Measurements from ENCODE around the gene RANBP10.
A peak's percentile ranks its signal among the peaks of the same experiment; 100 is the strongest.
"Not testable (repeated sequence)": the region's sequence is repeated elsewhere in the genome, so short reads cannot be mapped to it uniquely, and the experiment has no call there.

Gene RANBP10

GRCh38 chr16:67806428-67807147 is at the start of gene RANBP10, which contains the start of gene TSNAXIP1:
Gene RANBP10, minus strand, starts transcription at chr16:67806560. Its CDS starts 24 bp downstream, at chr16:67806536.
Gene TSNAXIP1, plus strand, starts transcription at chr16:67806889. Its CDS starts 261 bp downstream, at chr16:67807150.
- DNase-seq: peak; percentile 99

- no peak for DNase-seq
Measured at GRCh38 chr16:67855789-67856188, 49.4 kb upstream of the RANBP10 start.

- no peak for DNase-seq
Measured at GRCh38 chr16:67853670-67854069, 47.3 kb upstream of the RANBP10 start.

- DNase-seq: no peak
Measured at GRCh38 chr16:67848118-67848517, 41.8 kb upstream of the RANBP10 start.

- peak; percentile 78 for DNase-seq
Measured at GRCh38 chr16:67847064-67847861, 40.9 kb upstream of the RANBP10 start, which contains the start of gene CENPT. Gene CENPT, minus strand, starts transcription at chr16:67847693. Its CDS starts 13,834 bp downstream, at chr16:67833859.

GRCh38 chr16:67846320-67847063 is 40.1 kb upstream of the RANBP10 start, which contains the start of gene NUTF2:
Gene NUTF2, plus strand, starts transcription at chr16:67846933. Its CDS starts 18,198 bp downstream, at chr16:67865131.
- DNase-seq: peak; percentile 99

GRCh38 chr16:67846063-67846319 is 39.6 kb upstream of the RANBP10 start:
- DNase-seq: no peak

GRCh38 chr16:67845291-67846062 is 39.1 kb upstream of the RANBP10 start:
- peak; percentile 37 for DNase-seq

GRCh38 chr16:67844497-67844896 is 38.1 kb upstream of the RANBP10 start:
- peak; percentile 55 for DNase-seq

GRCh38 chr16:67843343-67843765 is 37.0 kb upstream of the RANBP10 start:
- DNase-seq: peak; percentile 46

- DNase-seq: peak; percentile 71
Measured at GRCh38 chr16:67842509-67843342, 36.4 kb upstream of the RANBP10 start.

GRCh38 chr16:67841816-67842508 is 35.6 kb upstream of the RANBP10 start, which contains the start of gene THAP11:
Gene THAP11, plus strand, starts transcription at chr16:67842320. Its CDS starts 235 bp downstream, at chr16:67842555.
- peak; percentile 98 for DNase-seq

GRCh38 chr16:67841198-67841815 is 34.9 kb upstream of the RANBP10 start:
- DNase-seq: no peak

GRCh38 chr16:67837811-67838210 is 31.5 kb upstream of the RANBP10 start:
- peak; percentile 3 for DNase-seq

GRCh38 chr16:67837190-67837589 is 30.8 kb upstream of the RANBP10 start:
- not testable (repeated sequence) for DNase-seq

- DNase-seq: no peak
Measured at GRCh38 chr16:67834242-67834614, 27.9 kb upstream of the RANBP10 start.

- peak; percentile 93 for DNase-seq
Measured at GRCh38 chr16:67833415-67834241, 27.3 kb upstream of the RANBP10 start.

- peak; percentile 36 for DNase-seq
Measured at GRCh38 chr16:67833030-67833414, 26.7 kb upstream of the RANBP10 start.

GRCh38 chr16:67828651-67829050 is 22.3 kb upstream of the RANBP10 start:
- DNase-seq: no peak

All from NCI-H82 (cell line).